ELF-1 (cell line): ENCODE results near the gene RDH14.

Experiments used
- DNase-seq: peaks from one replicate; pipeline ENCODE4 v3.0.0-alpha.2; 2016; ENCODE audit warnings: low read depth, low spot score

The RDH14 gene, protein sequence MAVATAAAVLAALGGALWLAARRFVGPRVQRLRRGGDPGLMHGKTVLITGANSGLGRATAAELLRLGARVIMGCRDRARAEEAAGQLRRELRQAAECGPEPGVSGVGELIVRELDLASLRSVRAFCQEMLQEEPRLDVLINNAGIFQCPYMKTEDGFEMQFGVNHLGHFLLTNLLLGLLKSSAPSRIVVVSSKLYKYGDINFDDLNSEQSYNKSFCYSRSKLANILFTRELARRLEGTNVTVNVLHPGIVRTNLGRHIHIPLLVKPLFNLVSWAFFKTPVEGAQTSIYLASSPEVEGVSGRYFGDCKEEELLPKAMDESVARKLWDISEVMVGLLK

DNA sequence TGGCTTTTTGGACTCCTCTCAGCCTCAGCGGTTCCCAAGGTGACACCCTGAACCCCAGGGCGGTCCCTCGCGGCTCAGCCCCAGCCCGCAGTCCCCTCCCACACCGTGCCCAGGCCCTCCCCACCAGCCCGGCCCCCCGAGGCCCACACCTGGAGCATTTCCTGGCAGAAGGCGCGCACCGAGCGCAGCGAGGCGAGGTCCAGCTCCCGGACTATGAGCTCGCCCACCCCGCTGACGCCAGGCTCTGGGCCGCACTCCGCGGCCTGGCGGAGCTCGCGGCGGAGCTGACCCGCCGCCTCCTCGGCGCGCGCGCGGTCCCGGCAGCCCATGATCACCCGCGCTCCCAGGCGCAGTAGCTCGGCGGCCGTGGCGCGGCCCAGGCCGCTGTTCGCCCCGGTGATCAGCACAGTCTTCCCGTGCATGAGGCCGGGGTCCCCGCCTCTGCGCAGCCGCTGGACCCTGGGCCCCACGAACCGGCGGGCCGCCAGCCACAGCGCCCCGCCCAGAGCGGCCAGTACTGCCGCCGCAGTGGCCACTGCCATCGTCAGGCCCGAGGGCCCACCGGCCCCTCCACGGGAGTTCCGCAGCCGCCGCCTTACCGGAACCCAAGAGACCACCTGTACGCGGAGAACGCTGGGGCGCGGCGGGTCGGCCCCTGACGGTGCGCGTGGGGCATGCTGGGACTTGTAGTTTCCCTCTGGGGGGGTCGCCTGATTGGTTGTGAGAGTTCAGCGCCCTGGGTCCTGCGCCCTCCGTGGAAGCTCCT is at the start of gene RDH14:
Gene RDH14, minus strand, starts transcription at position 623 of the 766 bp plus-strand sequence. Its CDS starts 81 bp downstream, at position 542.
- peak; percentile 97 for DNase-seq

DNA sequence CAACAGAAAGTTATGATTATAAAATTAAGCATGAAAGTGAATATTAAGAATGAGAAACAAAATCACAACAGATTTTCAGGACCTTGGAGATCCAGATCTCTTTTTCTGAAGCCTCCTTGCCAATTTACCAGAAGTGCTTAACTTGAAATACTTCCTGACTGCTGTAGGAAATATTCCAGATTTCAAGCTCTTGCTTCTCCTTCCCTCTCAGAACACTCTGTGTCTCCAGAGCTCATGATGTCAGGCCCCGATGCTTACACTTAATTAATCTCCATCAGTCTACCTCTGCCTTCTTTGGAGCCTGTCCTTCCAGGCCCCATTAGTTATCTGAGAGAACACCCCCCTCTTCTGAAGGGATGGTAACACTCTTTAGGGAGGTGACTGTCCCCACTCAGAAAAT is 49.6 kb upstream of the RDH14 start:
- no peak for DNase-seq

DNA sequence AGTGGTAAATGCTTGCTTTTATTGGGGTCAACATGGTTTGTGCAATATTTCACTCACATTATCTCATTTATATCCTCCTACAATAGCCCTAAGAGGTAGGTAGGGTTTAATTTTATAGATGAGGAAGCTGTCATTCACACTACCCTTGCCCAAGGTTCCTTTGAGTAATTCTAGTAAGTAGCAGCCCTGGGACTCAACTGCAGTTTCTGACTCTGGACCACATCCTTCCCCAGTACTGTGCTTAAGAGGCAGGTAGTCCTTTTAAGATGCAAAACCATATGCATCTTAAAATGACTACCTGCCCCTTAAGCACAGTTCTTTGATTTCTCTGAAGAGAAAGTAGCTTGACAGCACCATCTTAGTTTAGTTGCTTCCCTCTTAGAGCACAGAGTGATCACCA is 44.7 kb upstream of the RDH14 start:
- no peak for DNase-seq

DNA sequence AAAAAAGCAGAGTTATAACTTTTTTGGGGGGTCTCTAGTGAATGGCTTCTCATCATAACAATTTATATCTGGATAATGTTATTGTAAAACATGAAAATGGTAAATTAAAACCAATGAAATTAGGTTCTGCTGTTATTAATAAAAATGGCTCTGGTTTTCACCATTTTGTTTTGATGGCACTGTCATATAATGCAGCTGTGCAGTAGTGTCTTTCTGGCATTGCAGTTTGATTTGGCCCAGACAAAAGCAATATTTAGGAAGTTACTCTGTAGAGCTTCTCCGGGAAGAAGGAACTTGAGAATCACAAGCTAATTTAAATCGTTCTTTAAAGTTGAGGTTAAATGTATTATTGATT is 44.1 kb upstream of the RDH14 start:
- no peak for DNase-seq

DNA sequence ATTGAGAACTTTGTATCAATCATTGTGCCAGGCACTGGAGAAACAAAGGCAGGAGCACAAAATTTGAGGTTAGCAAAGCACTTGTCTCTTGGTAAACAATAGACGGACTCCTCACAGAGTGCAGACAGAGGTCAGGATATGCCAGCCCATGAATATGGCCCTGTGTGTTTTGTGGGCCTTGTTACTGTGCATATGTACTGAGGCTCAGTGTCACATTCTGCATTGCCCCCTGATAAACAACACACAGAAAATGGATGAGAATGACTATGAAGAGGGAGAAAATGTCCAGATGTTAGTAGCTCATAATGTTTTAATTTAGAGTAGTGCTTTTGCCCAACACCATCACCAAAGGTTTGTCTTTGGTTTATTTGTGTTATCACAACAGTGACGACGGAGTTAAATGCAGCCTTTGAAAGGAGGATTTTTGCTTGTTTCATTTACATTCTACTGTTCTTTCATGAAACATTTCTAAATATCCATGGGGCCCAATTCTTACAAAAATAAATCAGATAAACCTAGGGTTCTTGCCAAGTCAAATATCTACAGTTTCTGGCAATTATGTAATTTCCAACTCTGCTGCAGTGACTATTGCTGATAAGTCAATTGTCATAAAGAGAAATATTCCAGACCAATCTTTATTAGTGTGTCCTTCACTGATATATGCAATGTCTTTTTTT is 43.5 kb upstream of the RDH14 start:
- DNase-seq = no peak

DNA sequence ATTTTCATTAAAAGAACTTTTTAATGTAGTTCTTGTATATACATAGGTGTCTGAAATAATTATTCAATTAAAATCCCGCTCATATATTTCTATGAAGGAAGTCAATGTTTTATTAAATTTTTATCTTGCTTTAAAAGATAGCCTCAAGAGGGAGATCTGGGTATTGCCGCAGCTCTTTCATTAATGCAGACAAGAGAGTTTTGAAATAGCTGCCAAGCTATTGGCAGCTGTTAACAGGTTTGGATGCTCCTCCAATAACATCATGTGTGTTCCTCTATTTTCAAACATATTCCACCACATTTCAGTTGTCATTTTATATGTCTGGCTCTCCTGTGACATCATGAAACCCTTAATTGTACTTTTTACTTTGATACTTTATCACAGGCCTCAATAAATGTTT is 41.8 kb upstream of the RDH14 start:
- no peak for DNase-seq

DNA sequence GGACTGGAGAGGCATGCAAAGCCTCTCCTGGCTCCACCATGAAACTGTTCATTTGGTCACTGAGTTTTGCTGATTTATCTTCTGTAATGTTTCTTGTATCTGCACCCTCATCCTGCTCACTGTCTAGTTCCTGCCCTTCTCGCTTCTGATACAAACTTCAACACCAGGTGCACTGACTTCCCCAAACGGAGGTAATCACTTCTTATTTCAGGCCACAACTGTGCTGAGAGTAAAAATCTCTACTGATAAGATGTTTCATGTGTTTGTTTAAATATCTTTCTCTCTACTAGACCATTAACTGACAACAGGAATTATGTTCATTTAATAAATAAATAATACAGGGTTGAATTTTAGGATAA is 39.8 kb upstream of the RDH14 start:
- DNase-seq = no peak

DNA sequence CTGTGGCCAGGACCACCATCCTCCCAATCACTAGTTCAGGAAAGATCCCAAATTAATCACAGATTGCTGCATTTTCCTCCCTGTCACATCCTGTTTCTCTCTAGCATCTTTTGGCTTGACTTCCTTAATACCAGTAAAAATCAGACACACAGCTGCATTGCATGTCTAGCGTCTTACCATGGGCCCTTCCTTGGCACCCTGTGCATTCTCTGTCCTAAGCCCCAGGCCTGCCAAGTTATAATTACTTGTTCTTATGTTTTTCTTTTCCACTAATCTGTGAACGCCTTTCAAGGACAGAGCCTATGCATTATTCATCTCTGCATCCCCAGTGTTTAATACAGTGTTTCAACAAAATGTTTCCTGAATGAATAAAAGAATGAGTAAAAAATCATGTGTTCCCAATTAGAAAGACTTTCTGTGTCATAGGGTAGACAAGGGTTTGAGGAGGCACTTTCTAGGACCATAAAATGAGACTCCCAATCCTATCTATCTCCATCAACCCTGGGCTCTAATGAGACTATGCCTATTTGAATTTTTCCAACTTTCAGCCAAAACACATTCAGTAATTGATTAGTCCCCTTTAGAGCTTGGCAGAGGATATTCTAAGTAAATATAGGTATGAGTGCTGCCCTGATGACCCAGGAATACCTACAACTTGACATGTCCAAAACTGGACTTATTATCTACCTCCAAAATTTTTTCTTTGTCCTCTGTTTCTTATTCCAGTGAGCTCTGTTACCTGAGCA is 39.2 kb upstream of the RDH14 start:
- DNase-seq = no peak

DNA sequence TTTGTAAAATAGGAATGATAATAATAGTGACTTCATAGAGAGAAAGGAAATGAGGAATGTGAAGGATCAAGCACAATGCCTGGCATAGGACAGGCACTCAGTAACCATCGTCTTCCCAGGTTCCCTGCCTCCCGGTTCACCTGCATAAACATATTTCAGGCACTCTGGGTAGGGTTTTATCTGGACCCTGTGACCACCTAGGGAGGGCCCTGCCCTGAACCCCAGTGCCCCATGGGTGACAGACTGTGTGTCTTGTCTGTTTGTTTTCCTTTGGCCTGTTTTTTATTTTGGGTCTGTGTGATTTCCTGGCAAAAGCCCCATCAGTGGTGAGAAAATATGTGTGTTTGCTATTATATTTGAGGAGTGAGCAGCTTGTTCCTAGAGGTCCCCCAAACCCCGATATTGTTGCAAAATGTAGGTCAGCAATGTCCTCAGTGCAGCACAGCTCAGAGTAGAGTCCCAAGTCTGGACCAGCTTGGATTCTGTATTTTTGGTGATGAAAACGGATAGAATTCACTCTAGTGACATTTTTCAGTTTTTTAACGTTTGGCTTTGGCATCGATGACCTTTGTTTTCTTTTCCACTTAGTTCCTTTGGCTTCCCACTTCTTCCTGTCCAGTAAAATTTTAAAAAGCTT is 38.5 kb upstream of the RDH14 start:
- no peak for DNase-seq

DNA sequence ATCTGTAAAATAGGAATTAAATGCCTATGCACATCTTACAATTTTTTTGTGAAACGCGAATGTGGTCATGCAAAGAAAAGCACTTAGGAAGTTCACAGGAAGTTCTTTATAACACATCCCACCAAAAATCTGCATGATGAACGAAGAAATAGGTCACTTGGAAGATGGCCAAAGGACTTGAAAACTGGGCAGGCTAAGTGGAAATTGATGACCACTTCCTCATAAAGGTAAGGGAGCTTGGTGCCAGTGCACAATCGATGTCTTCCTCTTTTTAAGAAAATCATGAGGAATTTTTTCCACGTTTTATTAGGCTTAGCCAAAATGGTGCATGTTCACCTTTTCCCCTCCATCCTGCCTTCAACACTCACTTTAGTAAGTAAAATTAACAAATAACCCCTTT is 37.2 kb upstream of the RDH14 start:
- no peak for DNase-seq

DNA sequence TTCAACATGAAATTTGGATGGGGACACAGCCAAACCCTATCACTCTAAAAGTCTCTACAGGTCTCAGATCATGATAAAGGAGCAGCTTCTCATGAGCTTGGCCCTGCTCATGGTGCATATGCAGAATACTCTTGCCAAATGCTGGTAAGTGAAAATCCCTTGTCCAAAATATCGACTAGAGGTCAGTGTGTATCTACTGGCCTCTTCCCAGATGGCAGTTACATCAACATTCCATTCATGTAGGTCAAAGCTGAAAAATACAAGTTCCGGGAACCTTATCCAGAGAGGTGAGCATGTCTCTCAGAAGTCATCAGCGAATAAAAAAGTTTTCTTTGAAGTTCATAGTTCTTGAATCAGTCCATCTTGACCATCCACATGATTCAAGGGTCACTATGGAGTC is 36.5 kb upstream of the RDH14 start:
- no peak for DNase-seq

DNA sequence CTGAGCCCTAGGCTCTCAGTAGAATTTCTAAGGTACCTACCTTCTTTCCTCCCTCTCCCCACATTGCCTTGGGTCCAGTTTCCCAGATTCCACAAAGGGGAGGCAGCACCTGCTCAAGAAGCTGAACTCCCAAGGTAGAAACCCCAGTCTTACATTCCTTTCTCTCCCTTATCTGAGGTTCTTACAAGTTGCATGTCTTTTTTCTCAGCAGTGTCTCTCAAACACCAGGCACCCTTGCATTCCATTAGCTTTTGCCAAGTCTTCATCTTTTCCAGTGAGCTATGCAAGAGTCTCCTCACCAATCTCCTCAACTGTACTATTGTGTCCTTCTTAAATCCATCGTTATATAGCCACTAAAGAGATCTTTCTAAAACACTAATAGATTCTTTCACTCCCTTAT is 33.0 kb upstream of the RDH14 start:
- DNase-seq = no peak

DNA sequence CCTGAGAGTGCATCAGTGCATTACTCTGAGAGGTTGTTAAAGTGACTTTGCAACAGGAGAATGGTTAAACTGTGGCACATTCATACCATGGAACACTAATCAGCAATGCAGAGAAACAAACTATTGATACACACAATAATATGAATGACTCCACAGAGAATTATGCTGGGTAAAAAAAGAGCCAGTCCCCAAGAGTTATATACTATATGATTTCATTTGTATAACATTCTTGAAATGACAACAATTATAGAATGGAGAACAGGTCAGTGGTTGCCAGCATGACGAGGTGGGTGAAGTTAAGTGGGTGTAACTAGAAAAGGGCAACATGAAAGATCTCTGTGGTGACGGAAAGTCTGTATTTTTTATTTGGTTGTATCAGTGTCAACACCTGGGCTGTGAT is 31.9 kb upstream of the RDH14 start:
- DNase-seq = no peak

DNA sequence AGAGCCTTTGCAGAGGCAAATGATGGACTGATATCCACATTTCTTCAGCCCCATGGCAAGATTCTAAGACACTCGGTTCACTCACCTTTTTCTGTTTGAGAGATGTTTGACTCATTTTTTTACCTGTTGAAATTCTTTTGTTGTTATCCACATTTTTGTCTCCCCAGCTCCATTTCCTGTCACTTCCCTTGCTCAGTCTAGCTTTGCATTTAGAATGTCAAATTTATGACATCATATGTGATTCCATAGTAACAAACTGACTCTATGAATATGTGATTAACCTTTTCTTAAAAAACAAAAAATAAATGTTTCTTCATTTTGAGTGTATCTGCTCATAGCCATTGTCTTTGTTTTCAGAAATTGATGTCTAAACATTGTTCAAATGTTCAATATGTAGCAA is 28.9 kb upstream of the RDH14 start, which contains the start of gene NT5C1B:
Gene NT5C1B, minus strand, starts transcription at position 216 of the 400 bp plus-strand sequence. Its CDS starts 101 bp downstream, at position 115.
- no peak for DNase-seq

DNA sequence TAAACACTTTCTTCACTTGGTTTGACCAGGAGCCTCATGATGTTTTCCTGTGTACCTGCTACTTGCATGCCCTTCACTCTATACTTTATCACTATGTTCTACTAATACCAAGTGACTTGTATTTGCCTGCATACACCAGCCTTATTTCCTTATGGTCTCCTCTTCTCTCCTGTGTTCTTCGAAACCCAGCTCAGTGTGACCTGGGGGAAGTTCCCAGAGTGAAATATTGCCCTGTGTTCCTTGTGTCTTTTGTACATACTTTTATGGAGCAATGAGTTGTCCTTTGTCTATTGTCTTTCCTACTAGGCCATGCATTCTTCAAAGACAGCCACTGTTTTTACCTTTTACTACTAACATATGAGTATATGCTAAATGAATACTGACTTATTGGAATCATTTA is 28.3 kb upstream of the RDH14 start:
- DNase-seq = no peak

DNA sequence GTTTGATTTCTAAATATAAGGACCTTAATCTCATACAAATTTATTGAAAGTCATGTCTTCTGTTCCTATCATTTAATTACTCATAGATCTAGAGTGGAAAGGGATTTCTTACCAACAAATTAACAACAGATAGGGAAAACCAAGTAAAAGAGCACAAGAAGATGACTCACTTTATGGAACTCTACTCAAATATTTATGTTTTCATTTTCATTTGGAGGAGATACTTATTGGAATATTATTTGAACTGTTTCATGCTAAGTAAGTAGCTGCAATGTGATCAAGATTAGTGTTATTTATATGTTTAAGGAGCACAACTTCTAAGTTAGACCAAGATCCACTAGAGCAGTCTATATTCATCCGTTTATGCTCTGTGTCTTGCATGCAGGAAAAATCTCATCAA is 27.6 kb upstream of the RDH14 start:
- no peak for DNase-seq

DNA sequence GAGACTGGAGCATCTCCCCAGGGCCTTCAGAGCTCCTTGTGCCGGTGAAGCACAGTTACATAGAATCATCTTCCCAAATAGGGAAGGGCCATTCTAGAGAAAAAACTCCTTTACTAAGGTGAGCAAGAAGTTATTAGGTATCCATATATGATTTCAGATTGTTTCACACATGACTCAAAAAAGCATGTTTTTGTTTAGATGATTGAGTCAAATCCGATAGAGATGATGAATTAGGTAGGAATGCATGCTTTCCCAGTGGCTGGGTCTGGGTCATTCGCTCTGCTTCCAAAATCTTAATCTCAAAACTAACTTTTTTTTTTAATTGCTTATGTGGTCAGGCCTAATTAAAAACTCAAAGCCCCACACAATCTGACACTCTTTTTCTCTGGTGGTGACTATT is 25.1 kb upstream of the RDH14 start:
- no peak for DNase-seq

DNA sequence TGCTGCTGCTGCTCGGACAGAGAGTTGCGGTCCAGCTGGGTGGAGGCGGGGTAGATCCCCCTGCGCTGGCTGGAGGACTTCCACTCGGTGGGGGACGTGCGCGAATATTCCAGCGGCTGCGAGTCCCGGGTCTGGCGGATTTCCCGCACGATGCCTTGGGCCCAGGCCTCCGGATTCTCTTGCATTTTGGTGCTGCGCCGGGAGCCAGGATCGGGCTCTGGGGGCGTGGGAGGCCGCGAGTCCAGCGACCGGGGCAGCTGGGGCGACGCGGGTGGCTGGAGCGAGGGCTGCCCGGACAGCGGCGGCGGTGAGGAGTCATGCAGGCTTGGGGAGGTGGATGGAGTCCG is 24.1 kb upstream of the RDH14 start:
- DNase-seq = no peak

DNA sequence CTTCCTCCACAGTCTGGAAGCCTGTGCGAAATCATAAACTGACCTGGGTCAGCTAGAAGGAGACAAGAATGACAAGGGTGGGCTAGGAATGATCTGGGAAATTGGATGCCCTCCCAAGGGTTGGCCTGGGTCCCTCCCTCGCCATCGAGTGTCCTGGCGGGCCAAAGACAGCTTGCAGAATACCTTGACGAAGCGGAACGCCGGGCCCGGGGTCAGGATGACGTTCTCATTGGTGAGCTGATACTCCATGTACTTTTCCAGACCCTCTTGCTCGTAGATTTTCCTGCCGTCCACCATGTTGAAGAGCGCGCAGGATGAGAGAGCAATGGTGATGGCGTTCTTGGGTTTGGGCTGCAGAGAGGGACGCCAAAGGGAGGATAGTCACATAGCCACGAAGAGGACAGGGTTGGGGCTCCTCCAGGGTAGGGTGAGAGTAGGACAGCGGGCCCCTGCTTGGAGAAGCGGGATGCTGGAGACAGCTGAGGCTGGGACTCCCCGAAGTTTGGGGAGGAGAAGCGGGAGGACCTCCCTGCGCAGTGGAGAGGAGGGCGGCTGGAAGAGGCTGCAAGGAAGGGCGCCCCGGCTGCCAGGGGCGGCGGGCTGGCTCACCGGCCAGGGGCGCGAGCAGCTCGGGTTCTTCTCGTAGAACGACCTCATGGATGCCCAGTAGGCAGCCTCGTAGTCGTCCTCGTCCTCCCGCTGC is 23.6 kb upstream of the RDH14 start:
- DNase-seq = no peak

DNA sequence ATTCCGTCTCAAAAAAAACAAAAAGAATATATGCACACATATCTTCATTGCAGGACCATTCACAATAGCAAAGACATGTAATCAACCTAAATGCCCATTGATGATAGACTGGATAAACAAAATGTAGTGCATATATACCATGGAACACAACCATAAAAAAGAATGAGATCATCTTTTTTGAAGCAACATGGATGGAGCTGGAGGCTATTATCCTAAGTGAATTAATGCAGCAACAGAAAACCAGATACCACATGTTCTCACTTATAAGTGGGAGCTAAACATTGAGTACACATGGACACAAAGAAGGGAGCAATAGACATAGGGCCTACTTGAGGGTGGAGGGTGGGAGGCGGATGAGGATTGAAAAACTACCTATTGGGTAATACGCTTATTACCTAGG is 20.2 kb upstream of the RDH14 start:
- DNase-seq = no peak

DNA sequence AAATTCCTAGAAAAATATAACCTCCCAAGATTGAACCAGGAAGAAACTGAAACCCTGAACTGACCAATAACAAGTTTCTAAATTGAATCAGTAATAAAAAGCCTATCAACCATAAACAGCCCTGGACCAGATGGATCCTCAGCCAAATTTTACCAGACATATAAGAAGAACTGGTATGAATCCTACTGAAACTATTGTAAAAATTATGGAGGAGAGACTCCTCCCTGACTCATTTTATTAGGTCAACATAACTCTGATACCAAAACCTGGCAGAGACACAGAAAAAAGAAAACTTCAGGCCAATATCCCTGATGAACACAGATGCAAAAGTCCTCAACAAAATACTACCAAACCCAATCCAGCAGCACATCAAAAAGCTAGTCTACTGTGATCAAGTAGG is 17.6 kb upstream of the RDH14 start:
- DNase-seq = no peak
